GM19238 (cell line): ENCODE results near the gene KCNK13.

ENCODE experiments used
- DNase-seq: peaks from one replicate; pipeline ENCODE4 v3.0.0; 2011; ENCODE audit warnings: low spot score; ENCODE audit not compliant: insufficient read length

KCNK13 gene

DNA sequence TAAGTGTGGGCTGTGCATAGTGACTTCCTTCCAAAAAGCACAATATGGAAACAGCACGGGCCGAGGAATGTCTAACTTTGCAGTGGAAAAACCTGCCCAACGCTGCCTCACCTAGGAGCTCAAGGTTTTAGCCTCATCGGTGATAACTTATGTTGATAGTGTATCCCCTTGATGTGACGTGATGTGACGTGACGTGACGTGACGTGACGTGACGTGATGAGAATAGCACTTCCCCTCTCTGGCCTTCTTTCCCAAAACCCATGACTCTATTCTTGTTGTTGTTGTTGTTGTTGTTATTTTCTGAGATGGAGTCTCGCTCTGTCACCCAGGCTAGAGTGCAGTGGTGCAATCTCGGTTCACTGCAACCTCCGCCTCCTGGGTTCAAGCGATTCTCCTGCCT is 64.5 kb downstream of the KCNK13 start:
- no peak for DNase-seq

- no peak for DNase-seq
Measured at GRCh38 chr14:90132821-90133570, 71.2 kb downstream of the KCNK13 start.

GRCh38 chr14:90136904-90137303 is 75.1 kb downstream of the KCNK13 start:
- no peak for DNase-seq

DNA sequence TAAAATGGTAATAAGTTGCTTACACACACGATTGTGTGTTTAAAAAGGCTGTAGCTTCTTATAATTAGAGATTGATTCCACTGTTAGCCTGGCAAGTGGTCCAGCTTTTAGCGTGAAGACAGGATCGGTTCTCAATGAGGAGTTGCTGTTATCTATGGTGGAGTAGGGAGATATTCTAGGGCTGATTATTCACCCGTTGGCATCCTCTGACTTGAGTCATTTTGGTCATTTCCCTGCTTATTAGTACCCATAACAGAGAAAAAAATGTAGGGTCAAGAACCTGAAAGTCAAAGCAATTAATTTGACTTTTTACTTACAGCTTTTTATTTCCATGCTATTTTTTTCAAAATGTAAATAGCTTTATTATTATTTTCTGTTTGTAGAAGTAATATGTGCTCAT is 76.0 kb downstream of the KCNK13 start:
- no peak for DNase-seq

DNA sequence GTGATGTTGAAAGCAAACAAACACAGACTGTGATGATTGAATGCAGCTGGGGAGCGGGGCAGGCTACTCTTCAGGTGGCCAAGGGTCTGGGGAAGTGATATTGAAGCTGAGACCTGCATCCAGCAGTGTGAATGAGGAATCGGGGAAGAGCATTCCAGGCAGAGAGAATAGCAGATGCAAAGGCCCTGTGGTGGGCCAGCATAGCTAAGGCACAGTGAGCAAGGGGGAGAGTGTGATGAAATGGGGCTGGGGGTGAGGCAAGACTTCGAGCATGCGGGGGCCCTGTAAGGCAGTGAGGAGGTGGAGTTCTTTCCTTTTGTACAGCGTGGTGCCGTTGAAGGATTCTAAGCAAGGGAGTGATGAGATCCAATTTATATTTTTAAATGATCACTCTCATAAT is 77.4 kb downstream of the KCNK13 start:
- no peak for DNase-seq

DNA sequence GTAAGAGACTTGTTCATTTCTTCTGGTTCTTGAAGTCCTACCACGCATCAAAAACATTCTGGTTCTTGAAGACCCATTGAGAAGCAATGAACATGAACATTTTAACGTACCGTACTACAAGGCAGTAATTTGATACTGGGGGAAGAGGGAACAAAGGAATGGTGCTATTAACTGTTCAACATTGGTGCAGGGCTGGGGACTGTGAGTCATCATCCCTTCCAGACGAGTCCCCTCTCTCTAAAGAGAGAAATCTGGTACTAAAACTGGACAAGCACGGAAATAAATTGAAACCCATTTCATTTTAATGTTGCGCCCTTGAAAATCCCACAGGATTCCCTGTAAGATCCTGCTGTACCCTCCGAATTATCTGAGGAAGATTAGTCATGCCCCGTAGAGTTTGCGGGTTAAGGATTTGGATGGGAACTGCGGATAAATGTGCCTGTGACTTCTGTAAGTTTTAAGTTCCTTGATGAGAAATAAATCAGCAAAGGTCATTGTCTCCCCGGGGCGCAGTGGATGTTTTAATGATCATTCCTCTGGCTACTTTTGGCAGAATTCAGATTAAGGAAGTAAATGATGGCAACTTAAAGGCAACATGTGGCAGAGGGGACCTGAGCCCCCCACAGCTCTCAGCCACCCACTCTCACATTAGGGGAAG is 78.6 kb downstream of the KCNK13 start:
- DNase-seq = no peak

DNA sequence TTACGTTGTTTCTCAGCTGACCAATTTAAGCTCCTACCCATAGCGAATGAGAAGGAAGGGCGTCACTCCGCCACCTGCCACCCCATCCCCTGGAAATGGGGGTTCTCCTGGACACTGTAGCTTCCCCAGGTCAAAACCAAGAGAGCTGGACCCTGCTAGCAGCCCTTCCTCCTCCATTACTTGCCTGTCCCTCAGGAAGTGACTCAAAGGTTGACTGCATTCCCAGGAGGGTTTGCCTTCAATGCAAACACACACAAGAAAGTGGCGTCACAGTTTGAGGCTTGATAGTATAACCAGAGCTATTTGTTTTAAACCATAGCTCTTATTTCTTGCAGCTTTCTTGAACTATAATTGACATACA is 79.1 kb downstream of the KCNK13 start:
- no peak for DNase-seq

- DNase-seq = no peak
Measured at GRCh38 chr14:90153429-90153828, 91.6 kb downstream of the KCNK13 start.

- no peak for DNase-seq
Measured at GRCh38 chr14:90154110-90154509, 92.3 kb downstream of the KCNK13 start.

- DNase-seq = no peak
Measured at GRCh38 chr14:90159146-90159545, 97.4 kb downstream of the KCNK13 start.

- DNase-seq = no peak
Measured at GRCh38 chr14:90159688-90160087, 97.9 kb downstream of the KCNK13 start.

DNA sequence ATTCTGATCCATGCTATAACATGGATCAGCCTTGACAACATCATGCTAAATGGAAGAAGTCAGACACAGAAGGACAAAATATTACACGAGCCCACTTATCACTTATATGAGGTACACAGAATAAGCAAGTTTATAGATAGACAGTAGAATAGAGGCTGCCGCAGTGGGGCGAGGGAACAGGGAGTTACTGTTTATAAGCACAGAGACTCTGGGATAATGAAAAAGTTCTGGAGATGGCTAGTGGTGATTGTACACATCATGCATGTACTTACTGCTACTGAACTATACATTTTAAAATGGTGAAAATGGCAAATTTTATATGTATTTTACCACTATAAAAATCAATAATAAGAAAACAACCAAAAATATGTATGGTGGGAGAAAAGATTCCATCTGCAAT is 99.3 kb downstream of the KCNK13 start:
- DNase-seq = no peak

GRCh38 chr14:90168425-90169105 is 106.8 kb downstream of the KCNK13 start:
- no peak for DNase-seq

- no peak for DNase-seq
Measured at GRCh38 chr14:90175631-90176030, 113.8 kb downstream of the KCNK13 start.

GRCh38 chr14:90177539-90178189 is 115.9 kb downstream of the KCNK13 start:
- DNase-seq = no peak

DNA sequence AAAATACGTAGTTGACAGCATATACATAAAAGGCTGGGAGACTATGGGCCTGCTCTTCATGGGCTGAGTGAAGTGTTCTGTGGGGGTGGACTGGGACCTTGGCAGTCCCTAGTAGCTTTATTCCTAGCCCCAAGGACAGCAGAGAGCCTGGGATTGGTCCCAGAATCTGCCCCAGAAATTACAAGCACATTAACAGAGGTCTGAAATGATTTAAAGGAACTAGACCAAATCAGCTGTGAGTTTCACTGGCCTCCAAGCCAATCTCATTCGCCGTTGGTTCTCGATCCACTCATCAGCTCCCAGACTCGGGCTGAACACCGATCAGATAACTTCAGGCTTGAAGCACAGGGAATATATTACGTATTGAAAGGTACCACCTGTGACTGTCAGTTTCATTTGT is 117.6 kb downstream of the KCNK13 start:
- no peak for DNase-seq

DNA sequence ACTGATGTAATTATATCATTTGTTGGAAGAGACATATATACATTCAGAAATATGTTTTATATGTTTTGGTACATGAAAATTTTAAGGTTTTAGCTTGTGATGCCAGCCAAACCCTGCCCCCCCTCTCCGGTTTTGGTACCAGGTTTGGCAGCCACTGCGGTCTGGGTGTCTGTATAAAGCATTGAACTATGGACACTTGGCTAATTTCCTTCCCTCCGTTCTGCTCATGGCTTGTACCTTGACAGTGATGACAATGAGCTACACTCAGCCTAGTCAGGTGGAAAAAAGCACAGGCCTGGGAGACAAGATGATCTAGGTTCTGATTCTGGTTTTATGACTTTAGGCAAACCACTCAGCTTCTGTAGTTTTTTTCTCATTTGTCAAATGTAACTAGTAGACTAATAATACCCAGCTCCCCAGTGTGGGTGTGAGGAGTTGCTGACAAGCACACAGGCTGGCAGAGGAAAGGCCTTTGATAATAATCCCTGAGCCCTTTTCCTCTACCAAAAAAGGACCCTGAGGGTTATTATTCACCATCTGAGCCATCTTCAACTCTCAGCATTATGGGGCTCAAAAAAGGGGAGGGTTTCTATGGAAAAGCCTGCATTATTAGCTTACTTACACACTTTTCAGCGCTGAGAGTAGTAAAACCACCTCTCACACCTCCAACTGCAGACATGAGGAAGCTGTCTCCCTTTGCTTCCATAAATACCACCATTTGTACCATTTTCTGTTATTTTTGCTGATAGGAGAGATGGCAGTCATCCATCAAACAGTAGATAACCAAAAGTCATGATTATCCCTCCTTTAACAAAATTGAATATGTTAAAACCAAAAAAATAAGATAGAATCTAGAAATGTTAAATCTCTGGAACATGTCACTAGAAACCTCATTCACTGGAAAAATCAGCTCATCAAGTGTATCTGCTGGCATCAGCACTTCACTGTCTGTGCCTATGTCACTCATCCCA is 118.3 kb downstream of the KCNK13 start:
- DNase-seq = no peak

GRCh38 chr14:90184094-90184493 is 122.3 kb downstream of the KCNK13 start:
- no peak for DNase-seq

DNA sequence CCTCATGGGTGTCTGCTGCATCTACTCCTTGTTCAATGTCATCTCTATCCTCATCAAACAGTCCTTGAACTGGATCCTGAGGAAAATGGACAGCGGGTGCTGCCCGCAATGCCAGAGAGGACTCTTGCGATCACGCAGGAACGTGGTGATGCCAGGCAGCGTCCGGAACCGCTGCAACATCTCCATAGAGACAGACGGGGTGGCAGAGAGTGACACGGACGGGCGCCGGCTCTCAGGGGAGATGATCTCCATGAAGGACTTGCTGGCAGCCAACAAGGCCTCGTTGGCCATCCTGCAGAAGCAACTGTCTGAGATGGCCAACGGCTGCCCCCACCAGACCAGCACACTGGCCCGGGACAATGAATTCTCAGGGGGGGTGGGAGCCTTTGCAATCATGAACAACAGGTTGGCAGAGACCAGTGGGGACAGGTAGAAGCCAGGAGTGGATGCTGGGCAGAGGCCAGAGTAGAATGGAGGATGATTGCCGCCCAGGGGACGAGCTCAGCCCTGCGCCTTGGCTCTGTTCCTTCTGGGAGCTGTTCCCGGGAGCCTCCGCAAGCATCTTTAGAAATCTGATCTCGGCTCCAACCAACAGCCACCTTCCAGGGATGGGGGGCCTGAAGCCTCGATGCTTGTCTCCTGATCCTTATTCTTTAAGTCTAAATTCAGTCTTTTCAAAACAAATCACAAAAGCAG is 122.9 kb downstream of the KCNK13 start:
- DNase-seq = no peak

DNA sequence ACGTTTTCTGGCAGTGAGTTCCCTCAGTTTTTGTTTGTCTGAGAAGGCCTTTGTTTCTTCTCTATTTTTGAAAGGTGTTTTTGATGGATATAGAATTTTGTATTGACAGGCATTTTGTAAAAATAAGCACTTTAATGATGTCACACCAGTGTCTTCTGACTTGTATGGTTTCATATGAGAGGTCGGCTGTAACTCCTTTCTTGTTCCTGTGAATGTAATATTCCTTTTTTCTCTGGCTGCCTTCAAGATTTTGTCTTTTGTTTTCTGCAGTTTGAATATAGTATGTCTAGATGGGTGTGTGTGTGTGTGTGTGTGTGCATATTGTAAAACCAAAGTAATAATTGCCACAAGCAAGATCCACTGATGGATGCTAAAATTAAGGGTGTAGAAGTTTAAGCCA is 126.8 kb downstream of the KCNK13 start:
- no peak for DNase-seq
